HAP-1 (cell line): Measurements from ENCODE around the gene RFX2.

Experiments
- DNase-seq, 2 experiments: peaks; one replicate each; pipeline ENCODE4 v3.0.0-alpha.2; 2016 to 2020; ENCODE audit warnings: low spot score in 2 of 2
- H3K27me3 ChIP-seq: fragments of 250-450 bp; sonication (Bioruptor Pico); 2 replicates; pipeline ENCODE4 v1.5.1; 2020; ENCODE audit warnings: low read depth, mild to moderate bottlenecking, moderate library complexity
- H3K36me3 ChIP-seq: fragments of 250-450 bp; sonication (Bioruptor Pico); replicated peaks from 2 replicates; pipeline ENCODE4 v1.5.1; 2020; ENCODE audit warnings: mild to moderate bottlenecking
- H3K4me1 ChIP-seq: fragments of 250-450 bp; sonication (Bioruptor Pico); 2 replicates; pipeline ENCODE4 v1.5.1; 2020; ENCODE audit warnings: mild to moderate bottlenecking
- H3K4me3 ChIP-seq: fragments of 250-450 bp; sonication (Bioruptor Pico); 2 replicates; pipeline ENCODE4 v1.5.1; 2020; ENCODE audit warnings: mild to moderate bottlenecking, moderate library complexity
- H3K9me3 ChIP-seq: fragments of 250-450 bp; sonication (Bioruptor Pico); 2 replicates; pipeline ENCODE4 v1.5.1; 2020; ENCODE audit warnings: mild to moderate bottlenecking, moderate library complexity
- in situ Hi-C: fragments of 300-500 bp; cut with MboI; formaldehyde crosslinking; loops from 3 replicates; pipeline ENCODE4 v1.14.3; 2020; ENCODE audit warnings: low sequenced_read_pairs, inconsistent platforms, mixed read lengths

The RFX2 gene

GRCh38 chr19:6099033-6099432 lies 11.3 kb downstream of the RFX2 start:
- Histone ChIP-seq H3K9me3 (no peaks in the 10 kb centered on the region), H3K36me3 (no peaks in the 10 kb centered on the region), H3K4me1 (no peaks in the 10 kb centered on the region), H3K4me3 (no peak overlapping the region), H3K27me3 (no peaks in the 10 kb centered on the region)
- in situ Hi-C loops = no loop called here
- DNase-seq = no peak

- Histone ChIP-seq H3K27me3 (no peaks in the 10 kb centered on the region), H3K9me3 (no peaks in the 10 kb centered on the region), H3K4me1 (no peaks in the 10 kb centered on the region), H3K4me3 (no peak overlapping the region), H3K36me3 (no peaks in the 10 kb centered on the region)
- DNase-seq = no peak
- in situ Hi-C loops = no loop called here
These were observed 11.7 kb downstream of the RFX2 start for GRCh38 chr19:6098574-6098973.

- no peak overlapping the region for H3K4me3 ChIP-seq
- DNase-seq = no peak
- no peaks in the 10 kb centered on the region for H3K4me1 ChIP-seq
- no peaks in the 10 kb centered on the region for H3K9me3 ChIP-seq
- H3K36me3 ChIP-seq = no peaks in the 10 kb centered on the region
- H3K27me3 ChIP-seq = no peaks in the 10 kb centered on the region
- in situ Hi-C loops = no loop called here
These were observed 12.4 kb downstream of the RFX2 start for GRCh38 chr19:6097911-6098310.

- no peaks in the 10 kb centered on the region for H3K9me3 ChIP-seq
- H3K27me3 ChIP-seq = no peaks in the 10 kb centered on the region
- no peak for DNase-seq
- in situ Hi-C loops = no loop called here
- no peaks in the 10 kb centered on the region for H3K36me3 ChIP-seq
- H3K4me1 ChIP-seq = peaks cover 4% of the 10 kb centered on the region
- no peak overlapping the region for H3K4me3 ChIP-seq
These were observed 14.5 kb downstream of the RFX2 start for GRCh38 chr19:6095760-6096159.

GRCh38 chr19:6092329-6093286 lies 17.7 kb downstream of the RFX2 start:
- Histone ChIP-seq H3K27me3 (no peaks in the 10 kb centered on the region), H3K4me1 (peaks cover 11% of the 10 kb centered on the region), H3K9me3 (no peaks in the 10 kb centered on the region), H3K36me3 (no peaks in the 10 kb centered on the region), H3K4me3 (no peak overlapping the region)
- in situ Hi-C loops = no loop called here
- DNase-seq = peak; percentile 27 to 70

GRCh38 chr19:6091771-6092291 lies 18.5 kb downstream of the RFX2 start:
- in situ Hi-C loops = no loop called here
- no peak for DNase-seq
- Histone ChIP-seq H3K4me3 (no peak overlapping the region), H3K4me1 (peaks cover 19% of the 10 kb centered on the region), H3K9me3 (no peaks in the 10 kb centered on the region), H3K36me3 (no peaks in the 10 kb centered on the region), H3K27me3 (no peaks in the 10 kb centered on the region)

GRCh38 chr19:6090634-6091033 lies 19.7 kb downstream of the RFX2 start:
- Histone ChIP-seq H3K9me3 (no peaks in the 10 kb centered on the region), H3K4me1 (peaks cover 22% of the 10 kb centered on the region), H3K27me3 (no peaks in the 10 kb centered on the region), H3K36me3 (no peaks in the 10 kb centered on the region), H3K4me3 (no peak overlapping the region)
- in situ Hi-C loops = no loop called here
- no peak for DNase-seq

GRCh38 chr19:6088602-6089049 lies 21.7 kb downstream of the RFX2 start:
- no peak for DNase-seq
- Histone ChIP-seq H3K4me1 (peaks cover 22% of the 10 kb centered on the region), H3K27me3 (no peaks in the 10 kb centered on the region)

GRCh38 chr19:6087074-6087571 lies 23.2 kb downstream of the RFX2 start:
- Histone ChIP-seq H3K36me3 (no peaks in the 10 kb centered on the region), H3K9me3 (no peaks in the 10 kb centered on the region), H3K4me1 (peaks cover 21% of the 10 kb centered on the region), H3K4me3 (no peak overlapping the region), H3K27me3 (no peaks in the 10 kb centered on the region)
- peak in 1 of 2 experiments; percentile 15 for DNase-seq
- in situ Hi-C loops = no loop called here

More at GRCh38 chr19:6088602-6089049, 21.7 kb downstream of the RFX2 start:
- Histone ChIP-seq H3K4me3 (no peak overlapping the region), H3K36me3 (no peaks in the 10 kb centered on the region), H3K9me3 (no peaks in the 10 kb centered on the region)
- in situ Hi-C loops = no loop called here

GRCh38 chr19:6086068-6086788 lies 24.1 kb downstream of the RFX2 start:
- in situ Hi-C loops = no loop called here
- Histone ChIP-seq H3K36me3 (no peaks in the 10 kb centered on the region), H3K4me3 (no peak overlapping the region), H3K4me1 (peaks cover 18% of the 10 kb centered on the region), H3K27me3 (no peaks in the 10 kb centered on the region), H3K9me3 (no peaks in the 10 kb centered on the region)
- no peak for DNase-seq

GRCh38 chr19:6084821-6085220 lies 25.5 kb downstream of the RFX2 start:
- peaks cover 18% of the 10 kb centered on the region for H3K4me1 ChIP-seq
- no peak overlapping the region for H3K4me3 ChIP-seq
- H3K9me3 ChIP-seq = no peaks in the 10 kb centered on the region
- no peaks in the 10 kb centered on the region for H3K27me3 ChIP-seq
- in situ Hi-C loops = no loop called here
- no peaks in the 10 kb centered on the region for H3K36me3 ChIP-seq
- DNase-seq = no peak

- Histone ChIP-seq H3K4me3 (no peak overlapping the region), H3K9me3 (no peaks in the 10 kb centered on the region), H3K36me3 (no peaks in the 10 kb centered on the region), H3K27me3 (no peaks in the 10 kb centered on the region), H3K4me1 (no peaks in the 10 kb centered on the region)
- no peak for DNase-seq
- in situ Hi-C loops = no loop called here
These were observed 31.2 kb downstream of the RFX2 start for GRCh38 chr19:6079107-6079506.

GRCh38 chr19:6078068-6078467 lies 32.2 kb downstream of the RFX2 start:
- no peak for DNase-seq
- no peaks in the 10 kb centered on the region for H3K36me3 ChIP-seq
- no peak overlapping the region for H3K4me3 ChIP-seq
- no peaks in the 10 kb centered on the region for H3K4me1 ChIP-seq
- in situ Hi-C loops = no loop called here
- H3K9me3 ChIP-seq = no peaks in the 10 kb centered on the region
- no peaks in the 10 kb centered on the region for H3K27me3 ChIP-seq
